GM18909 (cell line): ENCODE measurements around the gene ZNF536.

Experiments used
- ATAC-seq: cut with Tn5 transposase; IDR thresholded peaks from one replicate; pipeline ENCODE4 v1.9.1; 2021; ENCODE audit warnings: mild to moderate bottlenecking; ENCODE audit not compliant: unreplicated experiment, poor library complexity

The ZNF536 gene

GRCh38 chr19:30361107-30361447 lies 11.1 kb upstream of the ZNF536 start:
- no peak for ATAC-seq

DNA sequence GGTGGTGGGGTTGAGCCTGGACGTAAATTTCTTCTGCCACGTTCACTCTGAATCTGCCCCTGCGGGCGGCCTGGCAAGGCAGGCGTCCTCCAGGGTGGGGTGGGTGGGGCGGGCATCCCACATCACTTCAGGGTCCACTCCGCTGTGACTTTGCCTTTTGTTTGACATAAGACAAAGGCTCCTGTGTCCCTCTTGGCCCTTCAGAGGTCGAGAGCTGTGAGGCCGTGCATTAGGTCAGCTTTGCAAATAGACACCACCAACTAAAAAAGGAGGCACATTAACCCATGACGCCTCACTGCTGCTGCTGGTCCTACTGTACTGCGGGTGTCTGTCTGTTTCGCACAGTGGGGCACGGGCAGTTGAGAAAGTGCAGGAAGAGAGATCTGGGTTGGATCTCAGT lies 10.5 kb upstream of the ZNF536 start:
- ATAC-seq, result no peak

DNA sequence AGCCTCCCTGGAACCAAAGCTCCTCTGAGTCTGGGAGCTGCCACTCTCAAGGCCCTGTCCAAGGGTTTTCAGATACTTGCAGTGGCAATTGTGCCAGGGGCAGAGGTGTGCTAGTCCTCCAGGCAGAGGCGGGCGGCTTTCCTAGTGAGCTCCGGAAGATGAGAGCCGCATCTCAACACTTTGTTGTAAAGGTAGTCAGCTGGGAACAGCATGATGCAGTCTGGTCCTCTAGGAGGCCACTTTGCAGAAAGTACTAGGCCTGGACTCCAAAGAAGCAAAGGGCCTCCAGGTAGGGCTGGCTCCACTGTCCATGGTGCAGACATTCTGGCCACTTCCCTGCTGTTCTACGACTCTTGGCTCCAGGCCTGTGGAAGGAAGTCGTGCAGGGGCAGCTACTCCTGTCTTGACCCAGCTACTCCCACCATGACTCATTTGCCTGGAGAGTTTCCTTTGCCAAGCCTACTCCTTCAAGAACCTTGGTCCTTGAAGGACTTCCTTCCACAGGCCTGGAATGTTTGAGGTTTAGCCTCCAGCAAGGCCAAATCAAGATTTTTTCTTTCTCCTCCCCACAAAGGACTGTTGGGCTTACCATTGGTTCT lies 9.9 kb upstream of the ZNF536 start:
- no peak for ATAC-seq

DNA sequence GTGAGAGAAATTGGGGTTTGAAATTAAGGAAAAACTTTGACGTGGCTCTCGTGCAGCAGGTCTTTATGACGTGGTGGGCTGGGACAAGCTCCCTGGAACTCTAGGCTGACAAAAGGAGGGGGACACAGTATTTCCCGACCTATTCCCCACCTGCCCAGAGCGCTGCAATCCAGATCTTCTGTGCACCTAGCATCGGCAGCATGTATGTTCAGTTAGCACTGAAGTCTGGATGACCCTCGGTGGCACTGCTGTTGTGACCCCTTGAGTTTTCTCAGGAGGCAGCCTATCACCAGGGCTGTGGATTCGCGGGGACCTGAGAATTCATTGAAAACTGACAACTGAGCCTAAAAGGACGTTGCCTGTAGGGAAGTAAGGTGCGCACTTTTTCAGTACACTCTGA lies 9.1 kb upstream of the ZNF536 start:
- no peak for ATAC-seq

DNA sequence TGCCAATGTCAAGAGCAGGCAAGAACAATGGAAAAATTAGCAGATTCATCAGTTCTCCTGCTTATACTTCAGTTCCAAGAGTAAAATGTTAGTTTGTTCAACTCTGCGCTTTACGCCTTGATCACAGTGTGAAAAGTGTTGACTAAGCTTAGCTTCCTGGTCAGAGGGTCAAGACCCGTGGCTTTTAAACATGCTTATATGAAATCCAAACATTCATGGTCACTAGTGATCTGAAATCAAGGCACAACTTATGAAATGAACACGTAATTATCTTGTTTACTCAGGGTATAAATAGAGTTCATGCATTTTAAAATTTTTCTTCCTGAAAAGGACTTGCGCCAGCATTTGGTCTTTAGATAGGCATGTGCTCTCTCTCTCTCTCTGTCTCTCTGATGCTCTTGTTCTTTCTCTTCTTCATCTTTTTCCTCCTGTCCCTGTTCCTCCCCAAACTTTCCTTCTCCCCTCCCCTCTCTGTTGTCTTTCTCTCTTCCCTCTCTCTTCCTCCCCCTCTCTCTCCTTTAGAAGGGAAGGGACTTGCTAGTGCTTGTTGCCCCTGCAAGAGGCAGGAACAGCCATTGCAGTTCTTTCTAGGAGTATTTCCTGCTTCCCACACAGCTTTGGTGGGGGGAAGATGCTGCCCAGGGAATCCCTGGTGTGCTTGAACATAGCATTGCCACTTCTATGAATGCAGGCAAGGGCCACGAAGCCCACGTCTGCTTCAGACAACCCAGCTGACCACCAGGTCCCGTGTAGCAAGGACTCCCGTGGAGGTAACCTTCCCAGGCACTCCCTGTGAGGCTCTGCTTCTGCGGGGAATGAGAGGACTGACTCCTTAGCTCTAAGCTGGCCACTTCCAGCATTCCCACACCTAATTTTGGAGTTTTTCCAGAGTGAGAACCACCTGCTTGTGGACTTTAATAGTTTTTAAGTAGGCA lies 7.1 kb upstream of the ZNF536 start:
- no peak for ATAC-seq

- no peak for ATAC-seq
Observed at GRCh38 chr19:30366282-30366681, 5.9 kb upstream of the ZNF536 start.

DNA sequence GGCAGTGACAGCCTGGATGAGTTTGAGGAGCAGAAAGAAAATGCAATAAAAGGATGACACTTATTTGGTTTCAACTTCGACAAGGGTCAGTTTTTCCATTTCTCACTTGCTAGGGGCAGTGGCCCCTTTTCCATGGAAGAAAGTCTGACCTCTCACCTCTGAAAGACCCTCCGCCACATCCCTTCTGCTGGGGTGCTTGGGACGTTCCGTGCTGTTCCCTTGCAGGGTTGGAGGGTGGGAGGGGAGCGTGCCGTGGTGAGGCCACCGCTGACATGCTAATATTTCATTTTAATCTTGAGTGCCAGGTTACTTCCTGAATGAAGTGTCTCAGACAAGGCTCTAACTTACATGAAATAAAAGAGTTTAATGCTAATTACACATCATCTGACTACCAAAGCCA lies 5.2 kb upstream of the ZNF536 start:
- no peak for ATAC-seq

GRCh38 chr19:30367421-30367820 lies 4.8 kb upstream of the ZNF536 start:
- ATAC-seq, result no peak

GRCh38 chr19:30369833-30370232 lies 2.4 kb upstream of the ZNF536 start:
- no peak for ATAC-seq

GRCh38 chr19:30371161-30371836 lies 885 bp upstream of the ZNF536 start:
- no peak for ATAC-seq

DNA sequence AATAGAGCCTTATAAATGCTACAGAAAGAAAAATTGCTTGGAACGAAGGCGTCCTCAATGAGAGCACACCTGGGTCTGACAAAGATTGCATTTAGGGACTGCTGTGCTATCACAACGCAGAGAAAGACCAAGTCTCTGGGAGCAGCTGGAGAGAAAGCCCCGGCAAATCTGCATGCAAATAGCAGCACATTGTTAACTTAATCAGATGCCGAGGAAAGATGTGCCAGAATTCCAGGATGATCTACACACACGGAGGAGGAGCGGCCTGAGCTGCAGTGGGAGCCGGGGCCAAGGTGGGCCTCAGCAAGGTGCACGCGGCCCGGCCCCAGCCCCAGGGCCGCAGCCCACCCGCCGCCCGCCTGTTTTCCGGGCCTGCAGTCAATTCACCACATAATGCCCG lies 1.4 kb downstream of the ZNF536 start:
- ATAC-seq, result no peak

DNA sequence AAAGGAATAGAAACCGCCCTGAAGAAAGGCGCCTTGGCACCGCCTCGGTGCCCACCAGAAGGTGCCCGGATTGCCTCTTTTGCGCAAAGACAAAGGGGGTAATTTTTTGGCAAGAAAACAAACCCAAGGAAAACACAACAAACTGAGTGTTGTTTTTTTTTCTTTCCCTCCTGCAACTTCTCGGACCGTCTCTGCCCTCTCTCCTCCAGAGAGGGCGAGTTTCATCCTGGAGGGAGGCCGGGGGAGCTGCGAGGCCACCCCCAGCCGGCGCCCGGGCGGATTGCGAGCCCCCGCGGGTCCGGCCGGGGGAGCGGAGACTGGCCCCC lies 2.3 kb downstream of the ZNF536 start:
- ATAC-seq, result no peak

GRCh38 chr19:30374865-30375552 lies 2.8 kb downstream of the ZNF536 start:
- no peak for ATAC-seq

DNA sequence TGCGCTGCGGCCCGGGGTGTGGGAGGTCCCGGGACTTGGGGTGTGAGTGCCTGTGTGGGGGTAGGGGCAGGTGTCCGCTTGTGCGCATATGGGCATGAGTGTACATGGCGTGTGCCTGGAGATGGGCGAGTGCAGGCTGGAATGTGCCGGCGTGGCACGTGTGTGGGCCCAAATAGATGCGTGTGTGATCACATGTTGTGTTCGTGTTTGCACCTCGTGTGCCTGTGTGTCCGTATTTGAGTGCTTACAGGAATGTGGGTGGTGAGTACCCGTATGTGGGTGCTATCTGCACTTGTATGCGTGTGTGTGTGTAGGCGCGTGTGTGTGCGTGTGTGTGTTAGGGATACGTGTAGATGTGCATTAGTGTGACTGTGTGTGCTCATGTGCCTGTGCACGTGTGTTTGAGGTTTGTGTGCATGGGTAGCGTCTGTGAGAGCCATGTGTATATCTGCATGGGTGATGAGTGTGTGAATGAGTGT lies 3.4 kb downstream of the ZNF536 start:
- no peak for ATAC-seq

GRCh38 chr19:30376272-30376671 lies 4.1 kb downstream of the ZNF536 start:
- ATAC-seq, result no peak

DNA sequence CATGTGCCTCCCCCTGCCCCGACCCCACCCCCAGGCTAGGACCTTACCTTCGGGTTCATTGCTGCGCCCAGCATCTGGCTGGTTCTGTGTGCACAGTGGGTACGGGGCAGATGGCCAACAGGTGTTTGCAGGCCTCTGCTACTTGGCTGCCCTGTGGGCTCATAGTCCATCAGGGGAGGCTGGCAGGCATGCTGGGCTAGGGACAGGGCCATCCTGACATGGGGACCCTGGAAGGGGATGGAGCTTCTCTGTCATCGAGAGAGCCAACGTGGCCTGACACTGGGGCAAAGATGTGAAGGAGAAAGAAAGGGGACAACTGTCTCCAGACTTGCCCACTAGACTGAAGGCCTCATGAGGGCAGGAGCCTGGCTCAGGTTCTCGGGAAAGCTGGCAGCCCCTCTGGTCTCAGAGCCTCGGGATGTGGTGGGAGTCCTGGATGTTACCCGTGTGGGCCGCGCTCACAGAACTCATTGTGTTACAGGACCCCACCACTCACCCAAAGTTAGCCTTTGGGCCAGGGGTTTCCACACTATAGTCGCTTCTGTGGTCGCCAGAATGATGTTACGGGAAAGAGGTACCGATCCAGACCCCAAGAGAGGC lies 4.7 kb downstream of the ZNF536 start:
- no peak for ATAC-seq

- no peak for ATAC-seq
Observed at GRCh38 chr19:30378701-30379100, 6.5 kb downstream of the ZNF536 start.

DNA sequence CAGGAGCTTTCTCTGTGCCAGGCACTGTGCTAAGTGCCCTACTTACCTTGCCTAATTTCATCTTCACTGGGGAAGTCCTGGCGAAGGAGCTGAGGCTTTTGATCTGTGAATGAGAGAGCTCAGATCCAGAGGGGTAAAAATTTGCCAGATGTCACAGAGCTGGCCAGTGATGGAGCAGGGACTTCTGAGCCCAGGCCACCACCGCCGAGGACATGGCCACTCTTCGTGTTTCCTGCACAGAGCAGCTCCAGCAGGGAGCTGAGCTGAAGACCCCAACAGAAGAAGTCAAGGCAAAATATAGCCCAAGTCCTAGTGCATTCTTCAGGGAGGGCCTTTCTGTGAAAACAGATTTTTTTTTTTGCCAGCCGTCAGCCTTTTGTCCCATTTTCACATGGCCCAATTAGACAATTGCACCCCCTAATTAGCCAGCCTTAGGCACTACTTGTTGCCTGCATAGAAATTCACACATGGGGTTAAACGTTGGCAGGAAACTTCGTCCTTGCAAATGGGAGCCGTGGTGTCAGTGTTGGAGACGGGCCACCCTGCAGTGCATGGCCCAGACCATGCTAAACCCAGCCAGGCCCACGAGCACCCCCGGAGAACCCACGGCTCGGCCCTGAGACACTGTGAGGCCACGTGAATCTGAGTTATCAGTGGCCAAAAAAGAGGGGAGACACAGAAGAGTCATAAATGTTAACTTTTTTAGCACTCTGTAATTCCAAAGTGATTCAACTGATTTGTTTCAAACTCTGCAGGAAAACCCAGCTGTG lies 7.8 kb downstream of the ZNF536 start:
- ATAC-seq, result no peak

DNA sequence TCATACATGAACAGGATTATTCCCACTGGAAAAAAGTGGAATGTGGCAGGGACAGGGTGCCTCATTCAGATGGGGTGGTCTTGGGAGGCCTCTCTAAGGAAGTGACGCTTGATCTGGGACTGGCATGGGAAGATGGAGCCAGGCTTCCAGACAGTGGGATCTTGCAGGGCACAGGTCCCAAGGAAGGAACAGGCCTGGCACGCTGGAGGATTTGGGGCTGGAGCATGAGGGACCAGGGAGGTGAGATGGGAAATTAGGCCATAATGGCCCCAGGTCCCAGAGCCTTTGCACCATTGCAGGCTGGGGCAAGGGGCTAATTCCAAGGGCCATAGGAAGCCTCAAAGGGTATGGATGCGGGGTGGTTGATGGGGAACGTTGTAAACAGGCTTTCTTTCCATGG lies 9.2 kb downstream of the ZNF536 start:
- ATAC-seq, result no peak

DNA sequence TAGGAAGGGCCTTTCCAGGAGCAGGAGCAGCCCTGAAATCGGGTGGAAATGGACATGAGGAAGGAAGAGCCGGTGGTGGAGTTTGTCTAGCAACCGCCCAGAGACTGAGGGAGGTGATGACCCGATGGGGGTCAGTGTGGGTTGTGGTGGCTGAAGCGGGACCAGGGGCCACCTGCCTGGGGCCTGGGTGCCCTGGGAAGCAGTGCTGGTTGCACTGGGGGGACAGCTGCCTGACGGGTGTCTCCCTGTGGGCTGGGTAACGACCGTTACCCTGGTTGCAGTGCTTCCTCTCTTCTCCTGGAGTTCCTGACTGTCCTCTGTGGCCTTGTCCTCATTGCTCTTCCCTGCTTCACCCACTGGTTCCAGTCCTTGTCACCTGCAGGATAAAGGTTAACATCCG lies 13.0 kb downstream of the ZNF536 start:
- no peak for ATAC-seq
